DMS114 treated with DMSO at 0.1 percent for 48 hours (cell line): Measurements from ENCODE around the gene TMEM256.

Experiments
- DNase-seq: peaks from one replicate; lab custom pipeline; 2025; ENCODE audit not compliant: unreplicated experiment; lab: John Stamatoyannopoulos, UW

Gene TMEM256

GRCh38 chr17:7403977-7404736 is at the start of gene TMEM256:
Gene TMEM256, minus strand, starts transcription at chr17:7404097. Its CDS starts 13 bp downstream, at chr17:7404084.
- peak; percentile 97 for DNase-seq

DNA sequence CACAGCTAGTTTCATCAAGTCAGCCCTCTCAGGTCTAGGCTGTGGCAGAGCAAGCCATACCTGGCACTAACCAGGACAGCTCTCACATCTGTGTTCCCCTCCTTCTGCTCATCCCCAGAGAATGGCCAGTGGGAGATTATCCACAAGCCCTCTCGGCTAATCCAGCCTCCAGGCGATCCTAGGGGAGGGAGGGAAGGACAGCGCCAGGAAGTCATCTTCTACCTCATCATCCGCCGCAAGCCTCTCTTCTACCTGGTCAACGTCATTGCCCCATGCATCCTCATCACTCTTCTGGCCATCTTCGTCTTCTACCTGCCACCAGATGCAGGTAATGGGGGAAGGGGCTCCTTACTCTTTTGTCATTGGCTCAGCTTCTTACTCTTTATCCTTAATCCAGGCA is 44.6 kb upstream of the TMEM256 start:
- no peak for DNase-seq

GRCh38 chr17:7445619-7445968 is 41.7 kb upstream of the TMEM256 start:
- no peak for DNase-seq

DNA sequence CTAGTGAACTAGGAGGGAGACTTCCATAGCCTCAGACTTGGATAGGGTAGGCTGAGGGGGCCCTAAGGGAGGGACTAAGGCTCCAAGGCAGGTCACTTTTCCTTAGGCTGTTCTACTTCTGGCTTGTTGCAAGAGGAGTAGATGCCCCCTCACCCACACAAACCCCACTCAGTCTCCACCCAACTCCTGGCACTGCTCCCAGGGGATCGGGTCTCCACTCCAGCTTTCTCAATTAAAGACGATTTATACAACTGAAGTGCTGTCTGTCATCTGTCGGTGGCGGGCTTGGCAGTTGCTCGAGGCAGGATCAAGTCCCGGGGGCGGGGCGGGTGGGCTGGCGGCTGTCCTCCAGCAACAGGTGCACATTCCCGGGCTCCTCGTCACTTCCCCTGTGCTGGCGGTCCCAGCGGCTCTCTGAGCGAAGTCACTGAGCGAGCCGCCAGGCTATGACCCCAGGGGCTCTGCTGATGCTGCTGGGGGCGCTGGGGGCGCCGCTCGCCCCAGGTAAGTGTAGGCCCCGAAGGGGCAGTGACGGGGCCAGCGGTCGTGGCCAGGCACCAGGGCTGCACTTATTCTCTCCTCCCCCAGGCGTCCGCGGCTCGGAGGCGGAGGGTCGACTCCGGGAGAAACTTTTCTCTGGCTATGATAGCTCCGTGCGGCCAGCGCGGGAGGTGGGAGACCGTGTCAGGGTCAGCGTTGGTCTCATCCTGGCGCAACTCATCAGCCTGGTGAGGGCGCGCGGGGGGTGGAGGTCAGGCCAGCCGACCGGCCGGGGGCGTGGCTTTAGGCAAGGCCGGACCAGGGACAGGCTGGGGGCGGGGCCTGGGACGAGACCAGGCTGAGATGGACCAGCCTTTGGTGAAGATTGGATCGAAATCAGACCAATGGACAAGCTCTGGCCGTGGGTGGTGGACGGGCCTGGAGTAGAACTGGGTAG is 41.1 kb upstream of the TMEM256 start, which contains the start of gene CHRNB1:
TSS of gene CHRNB1 (plus strand) at position 380 of the 937 bp plus-strand sequence. CDS start at position 447, 67 bp downstream.
- DNase-seq, result no peak

DNA sequence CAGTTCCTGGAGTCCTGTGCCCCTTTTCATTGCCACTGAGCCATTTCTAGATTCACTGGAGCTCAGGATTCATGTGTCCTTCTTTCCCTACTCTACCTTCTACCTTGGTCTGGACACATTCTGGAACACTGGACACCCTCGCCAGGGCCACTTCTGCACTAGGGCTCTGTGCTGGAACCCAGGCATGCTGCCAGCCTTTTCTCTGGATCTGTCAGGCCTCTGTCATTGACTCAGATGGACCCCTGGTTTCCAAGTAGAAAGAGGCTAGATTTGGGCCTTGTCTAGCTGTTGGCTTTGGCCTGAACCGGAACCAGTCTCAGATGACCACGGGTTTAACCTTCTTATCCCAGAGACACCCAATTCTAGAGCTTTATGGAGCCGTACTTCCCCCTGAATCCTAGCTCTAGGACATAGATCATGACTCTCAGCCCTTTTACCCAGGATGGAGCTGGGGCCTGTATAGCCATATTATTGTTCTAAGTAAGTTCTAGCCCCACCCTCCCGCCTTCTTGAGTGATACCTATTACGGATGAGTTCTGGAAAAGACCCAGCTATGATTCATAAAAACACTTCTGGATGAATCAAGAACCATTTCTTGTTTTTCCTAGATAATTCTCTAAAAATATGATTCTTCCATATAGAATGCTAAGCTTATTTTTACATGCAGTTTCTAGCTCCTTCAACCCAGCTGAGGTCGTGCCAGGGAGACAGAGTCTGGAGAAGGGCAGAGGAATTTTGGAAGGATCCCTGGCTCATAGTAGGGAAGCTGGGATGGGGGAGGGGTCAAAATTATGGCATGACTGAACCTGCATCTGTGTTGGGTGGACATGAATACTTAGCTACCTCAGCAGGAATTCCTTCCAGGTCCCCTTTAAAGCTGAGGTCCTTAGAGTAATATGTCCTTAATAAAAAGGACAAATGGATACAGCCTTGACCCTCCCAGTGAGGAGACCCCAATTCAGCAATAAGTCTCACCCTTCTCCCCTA is 39.9 kb upstream of the TMEM256 start:
- DNase-seq, result no peak

DNA sequence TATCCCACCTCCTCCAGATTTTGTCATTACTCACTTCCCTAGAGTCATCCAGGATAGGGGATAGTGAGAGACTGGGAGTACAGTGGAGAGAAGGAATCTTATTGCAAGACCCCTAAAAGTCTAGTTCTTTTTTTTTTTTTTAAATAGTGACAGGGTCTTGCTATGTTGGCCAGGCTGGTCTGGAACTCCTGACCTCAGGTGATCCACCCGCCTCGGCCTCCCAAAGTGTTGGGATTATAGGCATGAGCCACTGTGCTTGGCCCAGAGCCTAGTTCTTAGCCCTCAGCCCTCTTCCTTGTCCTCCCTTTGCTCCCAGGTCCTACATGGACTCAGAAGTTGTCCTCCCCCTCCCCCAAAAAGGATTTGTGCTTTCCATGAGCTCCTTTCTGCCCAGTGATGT is 38.2 kb upstream of the TMEM256 start:
- no peak for DNase-seq

DNA sequence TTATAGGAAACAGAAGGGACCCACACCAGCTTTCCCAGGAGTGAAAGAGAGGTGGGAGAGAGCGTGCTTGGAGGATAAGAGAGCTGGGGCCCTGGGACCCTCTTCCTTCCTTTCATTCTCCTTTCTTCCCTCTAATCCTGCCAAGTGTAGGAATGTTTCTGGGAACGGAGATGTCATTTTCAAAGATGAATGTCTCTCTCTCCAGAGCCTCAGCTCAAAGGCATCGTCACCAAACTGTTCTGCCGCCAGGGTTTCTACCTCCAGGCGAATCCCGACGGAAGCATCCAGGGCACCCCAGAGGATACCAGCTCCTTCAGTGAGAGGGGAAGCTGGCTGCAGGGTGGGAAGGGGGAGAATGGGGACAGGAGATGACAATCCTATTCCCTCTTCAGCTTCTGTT is 37.4 kb upstream of the TMEM256 start:
- no peak for DNase-seq

DNA sequence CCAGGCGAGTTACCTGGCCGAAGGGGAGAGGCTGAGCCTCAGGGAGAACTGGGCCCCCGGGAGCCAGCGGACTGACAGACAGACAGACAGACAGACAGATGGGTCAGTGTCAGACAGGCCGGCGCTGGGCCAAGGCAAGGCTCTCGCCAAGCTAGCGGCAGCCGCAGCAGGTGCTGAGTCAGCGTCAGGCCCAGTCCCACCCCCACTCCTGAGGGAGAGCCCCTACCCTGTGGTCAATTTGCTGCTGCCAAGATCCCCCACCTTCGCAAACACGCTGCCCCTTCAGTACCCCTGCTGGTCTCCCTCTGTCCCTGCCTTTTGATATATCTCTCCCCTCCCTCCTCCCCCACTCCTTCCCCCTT is 36.9 kb upstream of the TMEM256 start:
- no peak for DNase-seq

DNA sequence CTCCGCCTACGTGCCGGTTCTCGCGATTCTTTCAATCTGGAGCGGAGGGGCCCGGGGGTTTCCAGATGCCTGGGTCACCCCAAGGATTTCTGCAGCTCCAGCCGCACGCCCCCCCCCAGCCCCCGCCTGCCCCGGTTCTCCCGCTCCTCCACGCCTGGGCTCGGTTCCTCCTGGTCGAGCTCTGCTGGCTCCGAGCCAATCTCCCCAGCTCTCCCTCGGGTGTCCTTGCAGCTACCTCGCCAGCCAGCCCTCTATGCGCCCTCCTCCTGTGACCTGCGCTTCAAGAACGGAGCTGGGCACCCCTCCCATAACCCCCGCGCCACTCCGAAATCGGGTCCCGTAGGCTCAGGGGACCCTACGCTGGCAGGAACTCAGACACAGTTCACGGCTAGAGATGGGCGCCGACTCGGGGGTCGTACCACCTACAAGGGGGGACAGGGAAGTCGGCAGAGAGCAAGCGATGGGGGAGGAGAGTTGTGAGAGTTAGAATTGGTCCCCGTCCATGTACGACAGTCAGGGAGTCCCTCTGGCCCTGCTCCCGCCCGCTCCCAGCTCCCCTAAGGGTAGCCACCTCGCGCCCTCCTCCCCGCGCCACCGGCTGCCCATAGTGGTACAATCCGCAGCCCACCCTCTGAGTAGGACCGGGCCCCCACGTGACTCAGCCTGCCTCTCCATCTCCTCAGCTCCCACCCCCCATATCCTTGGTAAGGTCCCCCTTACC is 36.4 kb upstream of the TMEM256 start:
- DNase-seq, result no peak

DNA sequence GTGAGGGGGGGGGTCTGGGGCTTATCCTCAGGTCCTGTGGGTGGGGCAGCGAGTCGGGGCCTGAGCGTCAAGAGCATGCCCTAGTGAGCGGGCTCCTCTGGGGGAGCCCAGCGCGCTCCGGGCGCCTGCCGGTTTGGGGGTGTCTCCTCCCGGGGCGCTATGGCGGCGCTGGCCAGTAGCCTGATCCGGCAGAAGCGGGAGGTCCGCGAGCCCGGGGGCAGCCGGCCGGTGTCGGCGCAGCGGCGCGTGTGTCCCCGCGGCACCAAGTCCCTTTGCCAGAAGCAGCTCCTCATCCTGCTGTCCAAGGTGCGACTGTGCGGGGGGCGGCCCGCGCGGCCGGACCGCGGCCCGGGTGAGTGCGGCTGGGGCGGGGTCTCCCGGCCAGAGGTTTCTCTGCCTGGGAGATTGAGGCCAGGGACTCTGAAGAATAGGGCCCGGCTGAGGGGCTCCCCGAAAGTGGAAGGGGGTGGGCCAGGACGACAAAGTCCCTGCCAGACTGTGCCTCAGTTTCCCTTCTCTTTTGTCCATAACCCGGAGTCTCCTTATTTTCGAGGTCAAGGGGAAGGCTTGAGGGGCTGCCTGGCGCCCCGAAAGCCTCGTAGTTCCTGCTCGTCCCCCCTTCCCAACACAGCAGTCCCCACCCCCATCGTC is 35.7 kb upstream of the TMEM256 start, which contains the start of gene FGF11:
TSS of gene FGF11 (plus strand) at position 51 of the 651 bp plus-strand sequence. CDS start at position 160, 109 bp downstream.
- DNase-seq, result no peak

DNA sequence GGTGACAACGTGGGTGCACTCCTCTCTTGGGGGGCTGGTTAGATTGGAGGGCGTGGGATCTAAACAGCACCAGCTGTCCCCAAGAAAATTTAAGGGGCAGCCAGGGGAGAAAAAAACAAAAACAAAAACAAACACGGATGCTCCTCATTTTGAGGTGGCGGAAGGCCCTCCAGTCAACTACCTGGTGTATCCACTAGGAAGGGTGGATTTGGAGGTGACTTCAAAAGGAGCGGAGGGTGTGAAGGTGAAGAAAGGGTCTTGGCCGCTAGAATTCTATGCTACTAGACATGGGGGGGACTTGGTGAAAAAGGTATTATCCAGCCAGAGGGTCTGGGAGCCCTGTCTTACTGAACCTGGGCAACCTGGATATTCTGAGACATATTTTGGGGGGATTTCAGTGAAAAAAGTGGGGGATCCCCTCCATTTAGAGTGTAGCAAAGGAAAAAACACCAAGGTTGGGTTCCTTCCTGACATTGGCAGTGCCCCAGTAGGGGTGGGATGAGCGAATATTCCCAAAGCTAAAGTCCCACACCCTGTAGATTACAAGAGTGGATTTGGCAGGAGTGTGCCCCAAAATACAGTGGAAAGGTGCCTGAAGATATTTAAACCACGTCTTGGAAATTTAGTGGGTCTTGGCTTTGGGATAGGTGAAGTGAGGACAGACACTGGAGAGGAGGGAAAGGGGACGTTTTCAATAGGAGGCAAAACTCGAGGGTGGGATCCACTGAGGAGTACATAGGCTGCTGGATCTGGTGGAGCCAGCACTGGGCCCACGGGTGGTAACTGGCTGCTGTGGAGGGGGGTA is 35.0 kb upstream of the TMEM256 start:
- no peak for DNase-seq

DNA sequence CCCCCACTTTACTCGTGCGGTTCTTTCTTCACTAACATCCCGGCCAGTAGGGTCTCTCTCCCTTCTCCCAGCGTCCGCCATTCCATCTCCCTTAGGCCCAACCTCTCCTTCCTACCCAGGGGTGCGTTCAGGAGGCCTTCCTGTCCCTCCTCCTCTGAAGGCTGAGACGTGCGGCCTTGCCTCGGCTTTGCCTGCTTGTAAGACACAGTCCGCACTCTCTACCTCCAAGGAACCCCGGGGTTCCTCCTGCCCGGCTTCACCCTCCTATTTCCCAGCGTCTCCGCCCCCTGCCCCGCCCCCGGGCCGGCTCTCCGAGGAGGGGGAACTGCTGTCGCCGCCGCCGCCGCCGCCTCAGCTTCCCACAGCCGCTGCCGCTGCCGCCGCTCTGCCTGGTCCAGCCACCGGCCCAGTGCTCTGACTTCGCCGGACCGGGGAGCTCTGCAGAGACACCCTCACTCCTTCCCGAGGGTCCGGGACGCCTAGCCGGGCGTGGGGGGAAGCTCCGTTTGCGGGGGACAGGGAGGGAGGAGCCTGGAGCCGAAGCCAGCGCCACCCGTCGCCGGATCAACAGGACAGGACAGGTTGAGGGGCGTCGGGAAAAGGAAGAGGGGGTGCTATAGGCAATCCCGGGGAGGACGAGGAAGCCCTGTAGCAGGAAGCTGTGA is 34.2 kb upstream of the TMEM256 start:
- peak; percentile 76 for DNase-seq

- no peak for DNase-seq
These were observed 33.5 kb upstream of the TMEM256 start for GRCh38 chr17:7437369-7437863.

- peak; percentile 36 for DNase-seq
These were observed 32.9 kb upstream of the TMEM256 start for GRCh38 chr17:7436556-7437368.

- no peak for DNase-seq
These were observed 32.0 kb upstream of the TMEM256 start for GRCh38 chr17:7435676-7436555.

DNA sequence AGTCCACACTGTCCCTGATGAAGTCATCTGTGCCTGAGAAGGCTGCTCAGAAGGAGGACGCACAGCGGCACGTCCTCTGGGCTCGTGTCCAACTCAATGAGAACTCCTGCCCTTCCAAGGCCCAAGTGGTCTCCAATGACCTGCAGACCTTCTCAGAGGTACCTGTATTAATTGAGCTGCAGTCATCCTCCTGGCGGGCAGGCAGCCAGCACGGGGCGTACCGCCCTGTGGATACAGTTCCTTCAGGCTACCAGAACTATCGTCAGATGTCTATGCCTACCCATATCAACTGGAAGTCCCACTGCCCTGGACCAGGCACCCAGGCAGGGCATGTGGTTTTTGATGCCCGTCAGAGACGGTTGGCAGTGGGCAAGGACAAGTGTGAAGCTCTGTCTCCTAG is 28.4 kb upstream of the TMEM256 start:
- DNase-seq, result no peak
